CD4-positive, alpha-beta T cell treated with Interleukin-4 for 4 hours (primary cell): ENCODE results near the gene FLAD1.

Experiments used
- DNase-seq: peaks from one replicate; pipeline ENCODE4 v3.0.0-alpha.2; 2020

FLAD1 gene

DNA sequence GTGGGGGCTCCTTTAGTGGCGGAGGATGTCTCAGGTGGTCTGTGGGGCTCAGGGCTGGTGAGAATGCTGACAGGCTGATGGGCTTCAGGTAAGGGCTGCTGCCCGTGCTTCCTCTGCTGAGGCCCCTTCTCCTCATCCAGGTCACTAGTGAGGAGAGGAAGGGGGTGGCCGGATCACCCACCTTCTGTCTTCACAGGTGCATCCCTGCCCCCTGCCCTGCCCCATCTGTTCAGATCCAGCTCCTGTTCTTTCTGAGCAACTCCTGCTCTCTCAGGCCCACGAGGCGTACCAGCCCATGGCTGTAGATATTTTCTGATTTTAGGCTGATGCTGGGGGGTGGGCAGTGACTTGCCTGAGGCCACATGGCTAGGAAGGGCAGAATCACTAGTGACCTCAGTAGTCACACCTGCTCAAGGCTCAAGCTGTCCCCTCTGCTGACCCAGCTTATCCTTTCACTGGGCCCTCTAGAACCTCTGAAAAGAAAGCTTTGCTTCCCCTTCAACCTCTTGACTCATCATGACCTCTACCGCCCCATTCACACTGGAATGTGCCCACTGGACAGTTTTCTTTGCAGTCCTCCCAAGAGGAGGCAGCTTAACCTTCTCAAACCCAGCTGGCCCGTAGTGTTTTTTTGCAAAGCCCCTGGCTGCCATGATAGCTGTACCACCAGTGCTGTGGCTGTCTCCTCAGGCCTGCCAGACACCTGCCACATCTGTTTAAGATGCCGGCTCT, 35.6 kb downstream of the FLAD1 start:
- no peak for DNase-seq

GRCh38 chr1:155019377-155020245, 36.5 kb downstream of the FLAD1 start:
- no peak for DNase-seq

- no peak for DNase-seq
Measured at GRCh38 chr1:155022136-155022926, 39.2 kb downstream of the FLAD1 start.

DNA sequence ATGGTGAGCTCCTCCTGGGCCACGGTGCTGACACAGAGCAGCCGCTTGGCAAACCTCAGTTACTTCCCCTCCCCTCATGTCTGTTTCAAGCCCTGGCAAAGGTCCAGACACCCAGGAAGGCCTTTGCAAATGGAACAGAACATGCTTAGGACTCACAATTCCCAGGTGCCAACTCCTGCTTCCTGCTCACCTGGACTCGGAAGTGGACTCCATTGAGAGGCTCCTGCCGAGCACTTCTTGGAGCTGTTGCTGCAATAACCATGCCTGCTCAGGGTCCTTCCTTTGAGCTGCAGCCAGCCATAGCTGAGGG, 39.7 kb downstream of the FLAD1 start:
- DNase-seq, result no peak

GRCh38 chr1:155023627-155024026, 40.5 kb downstream of the FLAD1 start:
- DNase-seq, result no peak

- no peak for DNase-seq
Measured at GRCh38 chr1:155024315-155024714, 41.2 kb downstream of the FLAD1 start.

DNA sequence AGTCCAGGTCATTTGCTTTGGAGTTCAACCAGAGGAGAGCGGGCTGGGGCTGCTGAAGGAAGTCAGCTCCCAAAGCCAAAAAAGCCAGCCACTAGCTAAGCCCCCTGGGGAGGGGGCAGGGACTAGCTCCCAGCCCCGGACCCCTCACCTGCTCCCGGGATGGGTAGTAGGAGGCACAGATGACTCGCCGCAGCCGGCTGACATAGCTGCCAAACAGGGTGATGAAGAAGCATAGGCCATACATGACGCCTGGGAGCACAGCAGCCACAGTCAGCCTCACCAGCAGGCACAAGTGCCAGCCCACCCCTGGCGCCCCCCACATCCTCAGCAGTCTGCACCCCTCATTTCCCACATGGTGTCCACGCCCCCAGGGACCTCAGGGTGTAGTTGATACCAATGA, 43.0 kb downstream of the FLAD1 start:
- no peak for DNase-seq

- DNase-seq, result no peak
Measured at GRCh38 chr1:155026588-155026987, 43.4 kb downstream of the FLAD1 start.

DNA sequence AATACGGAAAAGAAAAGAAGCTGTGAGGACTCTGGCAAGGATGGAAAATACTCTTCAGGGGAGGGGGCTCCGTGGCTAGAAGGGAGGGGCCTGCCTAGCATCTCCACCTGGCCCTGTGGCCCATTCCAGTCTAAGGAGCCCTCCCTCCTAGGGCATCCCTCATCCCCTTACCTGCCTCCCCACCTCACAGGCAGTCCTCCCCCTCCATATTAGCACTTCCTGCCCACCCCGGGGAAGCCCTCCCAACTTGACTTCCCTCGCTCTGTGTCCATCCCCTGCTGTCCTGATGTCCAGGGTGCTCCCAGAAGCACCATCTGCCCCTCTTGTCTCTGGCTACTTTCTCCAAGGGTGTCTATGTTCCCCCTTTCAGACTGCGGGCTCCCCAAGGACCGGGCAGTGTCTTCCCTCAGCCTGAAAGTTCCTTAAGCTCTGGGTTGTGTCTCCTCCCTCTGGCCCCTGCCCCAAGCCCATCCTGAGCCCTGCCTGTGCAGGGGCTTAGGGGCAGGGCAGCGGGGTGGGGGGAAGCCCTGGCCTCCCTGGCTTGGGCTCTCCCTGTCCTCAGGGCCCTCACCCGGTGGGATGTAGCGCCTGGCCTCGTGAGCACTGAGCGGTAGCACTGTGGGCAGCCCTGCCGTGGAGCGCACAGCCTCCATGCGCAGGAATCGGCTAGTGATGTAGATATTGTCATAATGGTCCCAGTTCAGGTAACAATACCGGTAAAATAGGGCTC, 46.5 kb downstream of the FLAD1 start:
- DNase-seq, result no peak

GRCh38 chr1:155030243-155030795, 47.2 kb downstream of the FLAD1 start:
- no peak for DNase-seq

DNA sequence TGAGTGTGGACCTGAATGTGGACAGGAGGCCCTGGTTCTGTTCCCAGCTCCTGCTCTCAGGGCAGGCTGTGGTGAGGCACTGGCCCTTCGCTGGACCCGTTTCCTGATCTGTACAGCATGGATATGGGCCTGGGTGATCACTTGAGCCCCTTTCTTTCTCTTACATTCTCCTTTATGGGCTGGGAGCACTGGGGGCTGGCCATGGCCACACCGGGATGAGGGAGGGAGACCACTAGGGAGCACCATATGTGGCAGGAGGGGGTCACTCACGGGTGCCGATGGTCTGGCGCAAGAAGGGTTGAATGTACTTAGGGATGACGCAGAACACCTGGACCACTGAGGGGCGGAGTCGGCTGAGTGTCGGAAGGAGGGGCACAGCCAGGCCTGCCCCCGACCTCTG, 47.8 kb downstream of the FLAD1 start:
- DNase-seq, result no peak

DNA sequence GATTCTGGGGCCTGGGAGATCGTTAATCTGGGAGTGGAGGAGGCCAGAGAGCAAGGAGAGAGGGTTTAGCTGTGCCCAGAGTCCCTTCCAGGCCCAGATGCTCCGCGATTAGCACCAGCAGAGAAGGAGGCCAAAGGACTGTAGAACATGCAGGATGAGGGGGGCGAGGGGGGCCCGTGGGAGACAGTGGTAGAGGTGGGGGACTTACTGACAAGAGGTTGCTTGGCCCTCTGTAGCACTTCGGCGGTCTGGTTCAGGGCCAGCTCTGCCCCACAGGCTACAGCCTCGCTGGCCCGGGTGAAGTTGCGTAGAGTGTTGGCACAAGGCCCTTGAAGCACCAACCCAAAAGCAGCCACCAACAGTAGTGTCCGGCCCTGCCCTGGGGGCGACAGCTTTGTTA, 49.7 kb downstream of the FLAD1 start:
- DNase-seq, result no peak

DNA sequence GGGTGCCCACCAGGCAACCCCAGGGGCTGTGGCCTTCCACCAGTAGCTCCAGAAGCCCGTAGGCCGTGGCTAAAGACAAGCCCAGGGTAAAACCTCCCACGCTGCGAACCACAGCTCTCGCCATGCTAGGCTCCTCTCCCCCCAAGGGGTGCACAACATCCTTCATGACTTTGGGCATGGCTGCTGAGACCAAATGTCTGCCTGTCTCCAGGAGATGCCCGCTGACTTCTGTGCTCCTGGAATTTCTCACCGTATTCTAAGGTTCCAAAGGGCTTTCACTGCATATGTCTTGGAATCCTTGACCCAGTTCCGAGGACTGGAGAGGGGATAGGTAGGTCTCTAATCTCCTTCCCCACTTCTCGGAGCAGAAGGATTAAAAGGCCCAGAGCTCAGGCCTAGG, 50.4 kb downstream of the FLAD1 start, which contains the start of the genes DCST1 and DCST2:
Gene DCST1 (plus strand): TSS at position 301 of the 400 bp plus-strand sequence. CDS start 213 bp downstream, outside the sequence.
Gene DCST2 (minus strand): TSS at position 258 of the 400 bp plus-strand sequence. CDS start 80 bp downstream, at position 178.
- no peak for DNase-seq

DNA sequence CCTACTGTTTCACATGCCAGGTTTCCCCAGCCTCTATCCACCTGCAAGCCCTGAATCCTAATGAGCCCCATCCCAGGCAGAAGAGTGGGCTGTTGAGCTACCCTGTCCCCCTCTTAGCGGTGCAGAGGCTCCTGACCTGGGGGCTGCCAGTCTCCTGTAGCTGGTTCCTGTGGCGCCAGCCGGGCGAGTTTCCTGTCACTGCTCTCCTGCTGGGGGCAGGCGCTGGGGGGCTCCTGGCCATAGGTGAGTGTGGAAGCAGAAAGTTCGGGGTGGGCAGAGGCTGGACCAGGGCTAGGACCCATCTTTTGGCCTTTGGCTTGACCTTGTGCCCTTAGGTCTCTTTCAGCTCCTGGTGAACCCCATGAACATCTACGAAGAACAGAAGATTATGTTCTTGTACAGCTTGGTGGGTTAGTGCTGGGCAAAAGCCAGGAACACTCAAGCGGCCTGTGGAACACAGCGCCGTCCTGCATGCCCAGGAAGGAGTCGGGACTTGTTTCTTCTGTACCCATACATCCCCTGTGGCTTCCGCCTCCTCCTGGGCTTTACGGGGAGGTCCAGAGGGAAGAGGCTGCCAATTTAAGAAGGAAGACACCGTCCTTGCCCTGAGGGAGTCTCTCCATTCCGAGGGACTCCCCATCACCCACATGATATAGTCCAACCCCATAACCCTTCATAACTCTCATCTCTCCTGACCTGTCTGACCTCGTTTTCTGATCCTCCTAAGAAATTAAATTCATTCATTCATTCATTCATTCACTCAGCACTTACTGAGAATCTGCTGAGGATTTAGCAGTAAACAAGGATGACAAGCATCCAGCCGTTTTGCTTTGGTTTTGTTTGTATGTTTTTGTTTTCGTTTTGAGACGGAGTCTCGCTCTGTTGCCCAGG, 51.4 kb downstream of the FLAD1 start:
- DNase-seq, result no peak

- DNase-seq, result no peak
Measured at GRCh38 chr1:155035936-155036335, 52.8 kb downstream of the FLAD1 start.

DNA sequence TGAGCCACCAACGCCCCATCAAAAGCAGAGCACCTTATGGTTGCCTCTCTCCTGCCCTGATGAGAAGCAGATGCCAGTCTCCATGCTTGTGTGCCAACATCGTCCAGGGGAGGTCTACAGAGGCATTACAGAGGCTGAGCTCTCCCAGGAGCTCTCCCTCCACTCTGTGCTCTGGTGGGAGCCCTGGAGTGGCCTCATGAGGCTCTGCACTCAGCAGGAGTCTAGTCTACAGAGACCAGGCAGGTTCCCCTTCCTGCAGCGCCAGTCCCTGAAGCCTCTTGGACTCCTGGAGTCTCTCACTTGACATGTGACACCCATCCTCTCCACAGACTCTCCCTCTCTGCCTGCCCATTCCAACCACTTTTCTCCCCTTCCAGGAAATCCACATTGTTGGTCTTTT, 53.9 kb downstream of the FLAD1 start:
- DNase-seq, result no peak

DNA sequence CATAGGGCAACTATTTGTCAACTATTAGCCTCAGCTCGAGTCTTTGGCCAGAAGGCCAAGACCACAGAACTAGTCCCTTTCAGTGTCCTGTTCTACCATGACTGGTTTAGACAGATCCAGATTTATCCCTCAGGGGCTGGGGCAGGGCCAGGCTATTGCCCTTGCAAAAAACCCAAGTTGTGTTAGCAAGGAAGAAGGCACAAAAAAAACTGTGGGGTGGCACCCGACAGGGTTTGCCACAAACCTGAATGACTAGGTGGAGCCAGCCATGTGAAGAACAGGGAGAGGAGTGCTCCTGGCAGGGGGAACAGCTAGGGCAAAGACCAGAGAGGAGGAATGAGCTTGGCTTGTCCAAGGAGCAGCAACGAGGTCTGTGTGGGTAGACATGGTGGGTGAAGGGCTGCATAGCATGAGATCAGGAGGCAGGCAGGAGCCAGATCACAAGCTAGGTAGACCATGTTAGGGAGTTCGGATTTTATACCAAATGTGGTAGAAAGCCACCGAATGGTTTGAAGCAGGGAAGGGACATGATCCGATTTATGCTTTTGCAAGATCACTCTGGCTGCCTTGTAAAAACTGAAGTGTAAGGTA, 54.8 kb downstream of the FLAD1 start:
- DNase-seq, result no peak

- DNase-seq, result no peak
Measured at GRCh38 chr1:155038602-155039307, 55.6 kb downstream of the FLAD1 start.

GRCh38 chr1:155039308-155039669, 56.1 kb downstream of the FLAD1 start:
- no peak for DNase-seq
